ENCODE data around the gene TBCK.
A peak's percentile ranks its signal among the peaks of the same experiment; 100 is the strongest.
"Not testable (repeated sequence)": the region's sequence is repeated elsewhere in the genome, so short reads cannot be mapped to it uniquely, and the experiment has no call there.

Gene TBCK

GRCh38 chr4:106315968-106316772 lies at the start of gene TBCK, which contains the start of gene AIMP1:
TSS of gene TBCK (minus strand) at chr4:106316209. CDS start at chr4:106308960, 7,249 bp downstream.
TSS of gene AIMP1 (plus strand) at chr4:106316550. CDS start at chr4:106325010, 8,460 bp downstream.
- peak; percentile 89 for DNase-seq (ENCODE audit: low spot score)

- DNase-seq (ENCODE audit: low spot score): peak; percentile 11
Measured at GRCh38 chr4:106365613-106366012, 49.6 kb upstream of the TBCK start.

GRCh38 chr4:106364282-106364681 lies 48.3 kb upstream of the TBCK start:
- DNase-seq (ENCODE audit: low spot score): no peak

GRCh38 chr4:106362086-106362825 lies 46.2 kb upstream of the TBCK start:
- no peak for DNase-seq (ENCODE audit: low spot score)

GRCh38 chr4:106358899-106359298 lies 42.9 kb upstream of the TBCK start:
- no peak for DNase-seq (ENCODE audit: low spot score)

GRCh38 chr4:106355193-106355592 lies 39.2 kb upstream of the TBCK start:
- DNase-seq (ENCODE audit: low spot score): no peak

- no peak for DNase-seq (ENCODE audit: low spot score)
Measured at GRCh38 chr4:106353786-106354185, 37.8 kb upstream of the TBCK start.

GRCh38 chr4:106351016-106351415 lies 35.0 kb upstream of the TBCK start:
- no peak for DNase-seq (ENCODE audit: low spot score)

- no peak for DNase-seq (ENCODE audit: low spot score)
Measured at GRCh38 chr4:106347167-106347566, 31.2 kb upstream of the TBCK start.

GRCh38 chr4:106344647-106344970 lies 28.6 kb upstream of the TBCK start:
- no peak for DNase-seq (ENCODE audit: low spot score)

- no peak for DNase-seq (ENCODE audit: low spot score)
Measured at GRCh38 chr4:106343865-106344646, 28.0 kb upstream of the TBCK start.

- no peak for DNase-seq (ENCODE audit: low spot score)
Measured at GRCh38 chr4:106340774-106341173, 24.8 kb upstream of the TBCK start.

GRCh38 chr4:106339431-106339830 lies 23.4 kb upstream of the TBCK start:
- DNase-seq (ENCODE audit: low spot score): no peak

GRCh38 chr4:106338671-106339070 lies 22.7 kb upstream of the TBCK start:
- DNase-seq (ENCODE audit: low spot score): no peak

GRCh38 chr4:106337916-106338315 lies 21.9 kb upstream of the TBCK start:
- DNase-seq (ENCODE audit: low spot score): no peak

GRCh38 chr4:106336618-106337017 lies 20.6 kb upstream of the TBCK start:
- no peak for DNase-seq (ENCODE audit: low spot score)

- DNase-seq (ENCODE audit: low spot score): no peak
Measured at GRCh38 chr4:106334741-106335470, 18.9 kb upstream of the TBCK start.

- DNase-seq (ENCODE audit: low spot score): no peak
Measured at GRCh38 chr4:106333186-106333585, 17.2 kb upstream of the TBCK start.

- peak; percentile 14 for DNase-seq (ENCODE audit: low spot score)
Measured at GRCh38 chr4:106329041-106329618, 13.1 kb upstream of the TBCK start.

- DNase-seq (ENCODE audit: low spot score): no peak
Measured at GRCh38 chr4:106325800-106326199, 9.8 kb upstream of the TBCK start.

GRCh38 chr4:106323119-106323518 lies 7.1 kb upstream of the TBCK start:
- DNase-seq (ENCODE audit: low spot score): no peak

GRCh38 chr4:106321814-106322213 lies 5.8 kb upstream of the TBCK start:
- DNase-seq (ENCODE audit: low spot score): not testable (repeated sequence)

All from LoVo (cell line).